Stimulated activated CD4-positive, alpha-beta T cell treated with anti-CD3 and anti-CD28 coated beads, Interleukin-12 subunit alpha, Interleukin-12 subunit beta, amount 100 ng/mL, for 4 hours (primary cell): Measurements from ENCODE around the gene OSBPL1A.

ENCODE experiments used
- DNase-seq: peaks from one replicate; pipeline ENCODE4 v3.0.0-alpha.2; 2020

Gene OSBPL1A

DNA sequence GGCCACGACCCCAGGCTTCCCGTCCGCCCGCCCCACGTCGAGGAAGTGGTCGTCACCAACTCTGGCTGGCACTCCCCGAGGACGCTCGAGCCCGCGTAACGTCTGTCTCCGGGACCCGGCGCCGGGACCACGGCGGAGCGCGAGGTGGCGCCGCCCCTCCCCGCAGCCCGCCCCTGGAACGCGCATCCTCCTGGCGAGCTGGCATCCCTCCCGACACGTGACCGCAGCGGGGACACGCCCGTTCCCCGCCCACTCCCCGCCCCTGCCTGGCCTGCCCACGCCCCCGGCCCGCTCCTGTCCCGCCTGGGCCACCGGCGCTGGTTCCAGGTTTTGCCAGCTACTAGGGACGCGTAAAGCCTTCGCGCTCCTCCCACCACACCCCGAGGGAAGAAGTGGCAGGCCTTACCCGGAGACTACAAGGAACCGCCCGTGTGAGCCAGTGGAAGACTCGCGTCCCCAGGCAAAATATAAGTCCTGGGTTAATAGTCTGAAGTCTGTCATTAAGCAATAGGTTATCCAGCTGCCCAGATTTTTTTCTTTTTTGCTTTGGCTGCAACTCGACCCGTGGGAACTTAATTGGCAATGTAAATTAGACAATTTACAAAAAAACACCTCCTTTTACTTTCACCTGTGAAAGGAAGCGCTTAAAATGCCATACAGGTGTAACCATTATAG lies at the start of gene OSBPL1A:
Gene OSBPL1A, minus strand, starts transcription at position 131 of the 675 bp plus-strand sequence. CDS start 20,291 bp downstream, outside the sequence.
- DNase-seq, result peak; percentile 75

DNA sequence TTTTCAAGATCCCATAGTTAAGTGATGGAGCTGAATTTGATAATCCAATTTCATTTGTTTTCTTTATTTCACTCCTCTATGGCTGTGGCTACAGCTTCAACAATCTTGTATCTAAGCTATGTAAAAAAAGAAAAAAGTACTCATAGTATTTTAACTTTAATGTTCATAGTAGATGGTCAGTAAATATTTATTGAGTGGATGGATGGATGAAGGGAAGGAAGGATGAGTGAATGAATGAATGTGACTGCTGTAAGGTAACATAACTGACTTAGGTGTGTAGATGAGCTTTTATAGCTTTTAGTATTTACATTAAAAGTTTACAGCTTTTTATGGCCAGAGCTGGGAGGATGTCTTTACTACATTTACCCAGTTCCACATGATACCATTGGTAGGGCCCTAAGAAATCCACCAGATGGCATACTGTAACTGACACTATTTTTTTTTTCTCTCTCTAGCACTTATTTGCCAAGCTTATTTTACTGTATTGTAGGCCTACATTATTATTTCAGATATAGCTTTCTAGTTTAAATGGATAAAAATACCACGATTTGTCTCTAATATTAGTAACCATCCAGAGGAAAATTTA lies 49.4 kb upstream of the OSBPL1A start:
- no peak for DNase-seq

- no peak for DNase-seq
Observed at GRCh38 chr18:24446453-24446852, 48.8 kb upstream of the OSBPL1A start.

DNA sequence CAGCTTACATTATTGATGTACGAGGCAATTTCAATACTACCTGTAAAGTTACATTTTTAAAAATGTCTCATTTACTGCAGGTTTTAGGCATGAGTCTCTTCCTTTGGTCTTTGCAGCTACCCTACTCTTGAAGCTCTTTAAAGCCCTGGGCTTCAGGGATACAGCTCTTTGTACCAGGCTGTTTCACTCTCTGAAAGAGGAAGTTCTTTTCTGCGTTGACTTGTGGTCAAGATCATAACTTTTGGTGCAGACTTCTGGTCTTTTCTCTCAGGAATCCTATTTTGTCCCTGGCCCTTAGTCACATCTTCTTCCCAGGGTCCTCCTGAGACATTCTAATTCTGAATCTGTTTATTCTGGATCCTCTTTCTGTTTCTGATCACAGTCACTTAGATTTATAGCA lies 46.2 kb upstream of the OSBPL1A start:
- DNase-seq, result no peak

DNA sequence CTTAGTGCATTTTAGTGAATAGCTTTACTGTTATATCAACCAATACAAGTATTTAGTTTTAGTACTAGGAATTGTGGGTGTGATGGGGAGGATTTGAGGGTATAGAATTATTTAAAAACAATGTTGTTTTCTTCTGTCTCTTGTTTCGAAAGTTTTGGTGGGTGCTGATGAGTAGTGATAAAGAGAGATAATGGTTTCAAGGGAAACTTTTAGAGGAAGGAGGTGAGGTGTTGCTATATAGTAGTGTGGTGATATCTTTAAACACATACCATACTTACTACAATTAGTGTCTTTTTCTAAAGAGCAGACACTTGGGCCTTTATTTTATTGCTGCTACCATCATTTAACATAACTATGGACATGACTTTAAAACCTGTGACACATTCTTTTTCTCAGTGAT lies 39.3 kb upstream of the OSBPL1A start:
- DNase-seq, result no peak

DNA sequence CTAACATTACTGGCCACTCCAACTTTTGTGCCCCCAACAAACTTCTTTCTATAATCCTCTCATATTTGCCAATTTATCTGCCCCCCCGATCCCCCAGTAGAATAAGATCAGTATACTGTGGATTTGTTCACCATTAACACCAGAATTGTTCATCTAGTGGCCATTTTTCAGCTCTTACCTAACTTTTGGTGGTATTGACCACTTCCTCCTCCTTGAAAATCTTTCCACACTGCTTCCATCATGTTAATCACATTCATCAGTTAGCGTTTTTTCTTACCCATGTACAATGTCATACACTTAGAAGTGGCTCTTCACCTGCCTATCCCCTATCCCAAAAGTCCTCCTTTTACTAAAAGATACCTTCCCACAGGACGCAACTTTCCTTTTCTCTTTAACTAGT lies 35.0 kb upstream of the OSBPL1A start:
- DNase-seq, result no peak

- DNase-seq, result no peak
Observed at GRCh38 chr18:24429188-24429587, 31.6 kb upstream of the OSBPL1A start.

DNA sequence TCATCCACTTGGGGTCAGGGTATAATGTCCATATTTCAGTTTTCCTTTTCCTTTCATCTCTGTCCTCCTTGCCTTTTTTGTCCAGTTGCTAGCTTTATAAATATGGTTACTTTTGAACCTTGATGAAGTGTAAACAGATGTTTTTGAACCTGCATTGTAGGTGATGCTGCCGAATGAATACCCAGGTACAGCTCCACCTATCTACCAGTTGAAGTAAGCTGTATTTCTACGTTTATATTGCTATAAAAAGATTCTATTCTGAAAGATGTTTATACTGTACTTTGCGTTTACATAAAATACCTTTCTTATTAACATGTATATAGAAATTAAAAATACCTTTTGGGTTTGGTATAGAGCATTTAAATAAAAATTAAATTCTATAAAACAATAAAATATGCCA lies 31.1 kb upstream of the OSBPL1A start:
- DNase-seq, result no peak

DNA sequence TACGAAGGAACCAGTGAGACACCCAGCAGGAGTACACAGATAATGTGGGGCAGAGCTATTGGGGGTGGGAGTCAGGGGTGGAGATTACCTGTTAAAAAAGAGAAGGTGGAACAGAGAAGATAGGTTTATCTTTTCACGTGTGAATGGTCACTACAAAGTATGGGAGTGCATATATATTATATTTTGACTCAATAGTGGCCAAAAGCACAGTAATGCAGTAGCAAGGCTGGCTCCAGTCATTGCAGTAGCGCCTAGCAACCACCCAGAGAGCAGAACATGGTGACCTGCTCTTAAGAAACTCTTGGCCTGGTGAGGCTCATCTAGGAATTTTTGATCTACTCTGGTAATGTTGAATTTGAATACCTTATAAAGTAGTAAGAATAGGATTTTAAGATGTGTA lies 29.9 kb upstream of the OSBPL1A start:
- DNase-seq, result no peak

GRCh38 chr18:24426398-24427294 lies 29.0 kb upstream of the OSBPL1A start, which contains the start of gene IMPACT:
TSS of gene IMPACT (plus strand) at chr18:24426670. CDS start at chr18:24426757, 87 bp downstream.
- DNase-seq, result peak; percentile 79

DNA sequence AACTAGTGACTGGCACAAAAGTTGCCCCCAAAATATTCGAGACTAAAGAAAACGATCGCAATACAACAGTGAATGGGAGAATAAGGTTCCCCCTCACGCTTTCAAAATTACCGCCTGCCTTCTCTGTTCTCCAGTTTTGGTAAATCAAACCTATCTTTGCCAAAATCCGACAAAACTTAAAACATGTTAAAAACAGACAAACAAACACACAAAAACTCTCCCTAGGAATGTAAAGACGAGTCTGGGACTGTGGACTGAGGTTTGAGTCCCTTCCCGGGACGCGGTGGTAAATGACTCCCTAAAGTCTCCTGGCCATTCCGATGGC lies 28.4 kb upstream of the OSBPL1A start:
- no peak for DNase-seq

GRCh38 chr18:24421831-24422230 lies 24.2 kb upstream of the OSBPL1A start:
- no peak for DNase-seq

DNA sequence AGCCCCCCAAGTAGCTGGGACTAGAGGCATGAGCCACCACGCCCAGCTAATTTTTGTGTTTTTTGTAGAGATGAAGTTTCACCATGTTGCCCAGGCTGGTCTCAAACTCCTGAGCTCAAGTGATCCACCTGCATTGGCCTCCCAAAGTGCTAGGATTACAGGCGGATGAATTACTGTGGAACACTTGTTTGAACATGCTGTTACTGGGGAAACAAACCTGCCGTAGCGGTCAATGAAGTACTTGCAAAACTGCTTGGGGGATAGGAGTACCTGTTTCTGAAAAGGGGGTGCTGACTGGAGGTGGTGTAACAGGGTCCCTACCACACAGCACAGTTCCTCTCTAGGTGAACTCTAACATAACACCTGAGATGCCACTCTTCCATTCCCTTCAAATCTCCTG lies 22.9 kb upstream of the OSBPL1A start:
- no peak for DNase-seq

- no peak for DNase-seq
Observed at GRCh38 chr18:24417480-24417879, 19.9 kb upstream of the OSBPL1A start.

DNA sequence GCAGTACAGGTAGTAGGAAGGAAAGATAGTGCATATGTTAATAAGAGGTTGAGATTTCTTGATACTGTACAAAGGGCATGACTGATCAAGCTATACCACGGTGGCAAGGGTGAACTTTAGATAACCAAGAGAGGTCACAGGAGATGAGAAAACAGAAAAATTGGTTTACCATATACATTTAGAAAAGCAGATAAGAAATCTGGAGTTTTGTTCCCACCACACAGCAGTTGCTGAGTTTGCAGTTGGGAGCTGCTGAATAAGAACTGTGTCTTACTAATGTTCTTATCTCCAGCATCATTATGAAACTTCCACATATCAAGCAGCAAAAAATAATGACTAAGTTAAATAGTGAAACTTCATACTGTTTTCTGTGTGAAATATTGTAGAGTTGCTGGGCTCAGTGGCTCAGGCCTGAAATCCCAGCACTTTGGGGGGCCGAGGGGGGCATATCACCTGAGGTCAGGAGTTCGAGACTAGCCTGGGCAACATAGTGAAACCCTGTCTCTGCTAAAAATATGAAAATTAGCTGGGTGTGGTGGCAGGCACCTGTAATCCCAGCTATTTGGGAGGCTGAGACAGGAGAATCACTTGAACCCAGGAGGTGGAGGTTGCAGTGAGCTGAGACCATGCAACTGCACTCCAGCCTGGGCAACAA lies 16.9 kb upstream of the OSBPL1A start:
- DNase-seq, result no peak

- DNase-seq, result no peak
Observed at GRCh38 chr18:24413148-24413547, 15.5 kb upstream of the OSBPL1A start.

- DNase-seq, result no peak
Observed at GRCh38 chr18:24408496-24408895, 10.9 kb upstream of the OSBPL1A start.

GRCh38 chr18:24404591-24404990 lies 7.0 kb upstream of the OSBPL1A start:
- no peak for DNase-seq

DNA sequence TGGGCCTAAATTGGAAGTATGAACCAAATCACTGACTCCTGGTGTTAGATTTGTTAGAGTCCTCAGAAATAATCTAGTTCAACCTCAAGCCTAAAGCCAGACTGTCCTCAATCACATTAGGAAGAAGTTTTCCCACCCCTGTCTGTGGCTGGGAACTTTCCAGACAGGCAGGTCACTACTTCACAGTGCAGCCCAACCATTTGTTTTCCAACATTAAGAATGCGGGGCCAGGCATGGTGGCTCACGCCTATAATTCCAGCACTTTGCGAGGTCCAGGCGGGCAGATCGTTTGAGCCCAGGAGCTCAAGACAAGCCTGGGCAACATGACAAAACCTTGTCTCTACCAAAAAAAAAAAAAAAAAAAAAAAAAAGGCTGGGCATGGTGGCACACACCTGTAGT lies 5.5 kb upstream of the OSBPL1A start:
- no peak for DNase-seq

- no peak for DNase-seq
Observed at GRCh38 chr18:24402209-24402785, 4.7 kb upstream of the OSBPL1A start.

DNA sequence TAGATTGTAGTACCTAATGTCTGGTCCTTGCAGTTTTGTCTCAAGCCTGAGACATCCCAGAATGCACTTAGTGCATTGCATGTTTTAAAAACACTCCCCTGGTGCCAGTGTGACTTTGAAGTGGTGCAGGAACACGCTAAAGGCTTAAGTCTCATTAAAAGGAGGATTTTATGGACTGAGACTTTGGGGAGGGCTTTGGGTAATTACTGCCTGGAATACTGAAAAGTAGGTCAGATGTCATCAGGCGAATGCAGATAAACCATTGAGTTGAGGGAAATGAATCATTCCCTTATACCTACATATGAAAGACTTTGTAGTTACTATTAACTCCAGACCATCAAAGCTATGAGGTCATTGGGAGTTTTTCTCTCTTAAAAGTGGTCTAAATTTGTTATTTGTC lies 3.0 kb upstream of the OSBPL1A start:
- DNase-seq, result no peak

- DNase-seq, result no peak
Observed at GRCh38 chr18:24398540-24398939, 916 bp upstream of the OSBPL1A start.

GRCh38 chr18:24397131-24397693 lies 412 bp downstream of the OSBPL1A start:
- DNase-seq, result no peak
